Measurements from ENCODE around the gene IFIT2.
"Not testable (repeated sequence)": the region's sequence is repeated elsewhere in the genome, so short reads cannot be mapped to it uniquely, and the experiment has no call there.

Gene IFIT2

DNA sequence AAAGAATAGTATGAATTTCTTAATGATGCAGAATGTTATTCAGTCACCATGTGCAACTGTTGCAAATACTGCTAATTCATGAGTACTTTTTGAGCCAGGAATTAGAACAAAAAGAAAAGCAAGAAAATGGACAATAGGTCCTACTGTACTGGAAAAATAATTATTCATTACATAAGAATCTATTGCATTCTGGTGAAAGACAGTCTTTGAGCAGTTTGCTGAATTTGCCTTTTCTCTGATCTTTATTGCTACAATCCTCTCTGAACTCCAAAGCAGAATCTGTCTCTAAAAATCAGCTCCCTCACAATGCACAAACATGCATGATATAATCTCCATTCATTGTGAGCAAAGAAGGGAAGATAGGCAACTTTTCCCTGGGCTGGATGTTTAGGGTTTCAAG, 12.8 kb downstream of the IFIT2 start:
- no peaks in the 10 kb centered on the region for H3K36me3 ChIP-seq (ENCODE audit: low read depth)
- no peak overlapping the region for H3K4me3 ChIP-seq (ENCODE audit: severe bottlenecking)
- no peaks in the 10 kb centered on the region for H3K9me3 ChIP-seq (ENCODE audit: severe bottlenecking)
- H3K4me1 ChIP-seq (ENCODE audit: insufficient read depth, poor library complexity, severe bottlenecking), result no peaks in the 10 kb centered on the region
- H3K27ac ChIP-seq (ENCODE audit: poor library complexity, severe bottlenecking), result no peak overlapping the region
- DNase-seq (ENCODE audit: low spot score) (no peak), ATAC-seq (ENCODE audit: low read depth) (no peak)
- no peaks in the 10 kb centered on the region for H3K27me3 ChIP-seq (ENCODE audit: insufficient read depth, poor library complexity, severe bottlenecking)
- TF ChIP-seq, protein P1, sequence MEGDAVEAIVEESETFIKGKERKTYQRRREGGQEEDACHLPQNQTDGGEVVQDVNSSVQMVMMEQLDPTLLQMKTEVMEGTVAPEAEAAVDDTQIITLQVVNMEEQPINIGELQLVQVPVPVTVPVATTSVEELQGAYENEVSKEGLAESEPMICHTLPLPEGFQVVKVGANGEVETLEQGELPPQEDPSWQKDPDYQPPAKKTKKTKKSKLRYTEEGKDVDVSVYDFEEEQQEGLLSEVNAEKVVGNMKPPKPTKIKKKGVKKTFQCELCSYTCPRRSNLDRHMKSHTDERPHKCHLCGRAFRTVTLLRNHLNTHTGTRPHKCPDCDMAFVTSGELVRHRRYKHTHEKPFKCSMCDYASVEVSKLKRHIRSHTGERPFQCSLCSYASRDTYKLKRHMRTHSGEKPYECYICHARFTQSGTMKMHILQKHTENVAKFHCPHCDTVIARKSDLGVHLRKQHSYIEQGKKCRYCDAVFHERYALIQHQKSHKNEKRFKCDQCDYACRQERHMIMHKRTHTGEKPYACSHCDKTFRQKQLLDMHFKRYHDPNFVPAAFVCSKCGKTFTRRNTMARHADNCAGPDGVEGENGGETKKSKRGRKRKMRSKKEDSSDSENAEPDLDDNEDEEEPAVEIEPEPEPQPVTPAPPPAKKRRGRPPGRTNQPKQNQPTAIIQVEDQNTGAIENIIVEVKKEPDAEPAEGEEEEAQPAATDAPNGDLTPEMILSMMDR (IDR thresholded peaks at IDR 0.05; ENCODE audit: poor library complexity, severe bottlenecking), result no peak

DNA sequence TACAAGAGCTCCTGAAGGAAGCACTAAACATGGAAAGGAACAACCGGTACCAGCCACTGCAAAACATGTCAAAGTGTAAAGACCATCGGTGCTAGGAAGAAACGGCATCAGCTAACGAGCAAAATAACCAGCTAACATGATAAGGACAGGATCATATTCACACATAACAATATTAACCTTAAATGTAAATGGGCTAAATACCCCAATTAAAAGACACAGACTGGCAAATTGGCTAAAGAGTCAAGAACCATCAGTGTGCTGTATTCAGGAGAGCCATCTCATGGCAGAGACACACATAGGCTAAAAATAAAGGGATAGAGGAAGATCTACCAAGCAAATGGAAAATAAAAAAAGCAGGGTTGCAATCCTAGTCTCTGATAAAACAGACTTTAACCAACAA, 16.2 kb downstream of the IFIT2 start:
- not testable (repeated sequence) for ATAC-seq (ENCODE audit: low read depth)

DNA sequence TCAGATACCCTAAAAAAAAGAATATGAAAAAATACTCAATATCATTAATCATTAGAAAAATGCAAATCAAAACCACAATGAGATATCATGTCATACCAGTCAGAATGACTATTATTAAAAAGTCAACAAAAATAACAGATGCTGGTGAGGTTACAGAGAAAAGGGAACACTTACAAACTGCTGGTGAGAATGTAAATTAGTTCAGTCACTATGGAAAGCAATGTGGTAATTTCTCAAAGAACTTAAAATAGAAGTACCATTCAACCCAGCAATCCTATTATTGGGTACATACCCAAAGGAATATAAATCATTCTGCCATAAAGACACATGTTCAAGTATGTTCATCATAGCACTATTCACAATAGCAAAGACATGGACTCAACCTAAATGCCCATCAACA, 23.2 kb downstream of the IFIT2 start:
- H3K36me3 ChIP-seq (ENCODE audit: low read depth); DNase-seq (ENCODE audit: low spot score); H3K9me3 ChIP-seq (ENCODE audit: severe bottlenecking); H3K27me3 ChIP-seq (ENCODE audit: insufficient read depth, poor library complexity, severe bottlenecking); H3K4me3 ChIP-seq (ENCODE audit: severe bottlenecking); H3K27ac ChIP-seq (ENCODE audit: poor library complexity, severe bottlenecking); ATAC-seq (ENCODE audit: low read depth): not testable (repeated sequence)
- peaks cover 11% of the 10 kb centered on the region for H3K4me1 ChIP-seq (ENCODE audit: insufficient read depth, poor library complexity, severe bottlenecking)

More for the DNA sequence above, 16.2 kb downstream of the IFIT2 start:
- H3K4me3 ChIP-seq (ENCODE audit: severe bottlenecking); H3K36me3 ChIP-seq (ENCODE audit: low read depth); DNase-seq (ENCODE audit: low spot score); H3K27me3 ChIP-seq (ENCODE audit: insufficient read depth, poor library complexity, severe bottlenecking); H3K4me1 ChIP-seq (ENCODE audit: insufficient read depth, poor library complexity, severe bottlenecking); H3K9me3 ChIP-seq (ENCODE audit: severe bottlenecking); H3K27ac ChIP-seq (ENCODE audit: poor library complexity, severe bottlenecking): not testable (repeated sequence)

DNA sequence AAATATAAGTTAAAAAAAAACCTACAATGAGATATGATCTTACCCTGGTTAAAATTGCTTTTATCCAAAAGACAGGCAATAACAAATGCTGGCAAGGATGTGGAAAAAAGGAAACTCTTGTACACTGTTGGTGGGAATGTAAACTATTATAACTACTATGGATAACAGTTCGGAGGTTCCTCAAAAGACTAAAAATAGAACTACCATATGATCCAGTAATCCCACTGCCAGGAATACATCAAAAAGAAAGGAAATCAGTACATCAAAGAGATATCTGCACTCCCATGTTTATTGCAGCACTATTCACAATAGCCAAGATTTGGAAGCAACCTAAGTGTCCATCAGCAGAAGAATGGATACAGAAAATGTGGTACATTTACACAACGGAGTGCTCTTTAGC, 24.0 kb downstream of the IFIT2 start:
- H3K4me1 ChIP-seq (ENCODE audit: insufficient read depth, poor library complexity, severe bottlenecking), result peaks cover 11% of the 10 kb centered on the region
- not testable (repeated sequence) for H3K36me3 ChIP-seq (ENCODE audit: low read depth); H3K4me3 ChIP-seq (ENCODE audit: severe bottlenecking); H3K9me3 ChIP-seq (ENCODE audit: severe bottlenecking); H3K27me3 ChIP-seq (ENCODE audit: insufficient read depth, poor library complexity, severe bottlenecking); ATAC-seq (ENCODE audit: low read depth); DNase-seq (ENCODE audit: low spot score)
- H3K27ac ChIP-seq (ENCODE audit: poor library complexity, severe bottlenecking), result peak overlapping the region; percentile 92

DNA sequence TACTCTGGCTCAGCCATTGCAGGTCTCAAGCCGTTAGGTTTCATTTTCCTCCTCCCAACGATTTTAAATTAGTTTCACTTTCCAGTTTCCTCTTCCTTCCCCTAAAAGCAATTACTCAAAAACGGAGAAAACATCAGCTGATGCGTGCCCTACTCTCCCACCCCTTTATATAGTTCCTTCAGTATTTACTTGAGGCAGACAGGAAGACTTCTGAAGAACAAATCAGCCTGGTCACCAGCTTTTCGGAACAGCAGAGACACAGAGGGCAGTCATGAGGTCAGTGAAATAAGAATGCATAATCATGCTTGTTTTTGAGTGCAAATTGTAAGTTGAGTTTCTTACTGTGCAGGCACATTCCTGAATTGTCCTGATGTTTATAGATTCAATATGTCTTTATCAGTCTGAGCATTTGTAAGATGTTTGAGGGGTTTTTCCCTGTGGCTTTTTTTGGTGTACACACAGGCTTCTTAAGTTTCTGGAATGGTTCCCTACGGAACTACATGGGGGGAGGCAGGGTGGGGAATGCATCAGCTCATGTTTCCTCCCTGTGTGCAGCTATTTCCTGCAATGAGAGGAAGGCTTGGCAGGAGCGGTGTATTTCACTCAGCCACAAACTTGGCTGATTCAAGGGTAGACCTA, 26.1 kb downstream of the IFIT2 start, which contains the start of gene IFIT3:
IFIT3 (plus strand) TSS at position 195 of the 639 bp plus-strand sequence; CDS start at position 272, 77 bp downstream.
- TF ChIP-seq, protein P1 (IDR thresholded peaks at IDR 0.05; ENCODE audit: poor library complexity, severe bottlenecking), result no peak
- Histone ChIP-seq H3K9me3 (ENCODE audit: severe bottlenecking) (no peaks in the 10 kb centered on the region), H3K4me1 (ENCODE audit: insufficient read depth, poor library complexity, severe bottlenecking) (peaks cover 19% of the 10 kb centered on the region), H3K36me3 (ENCODE audit: low read depth) (no peaks in the 10 kb centered on the region), H3K27me3 (ENCODE audit: insufficient read depth, poor library complexity, severe bottlenecking) (no peaks in the 10 kb centered on the region), H3K4me3 (ENCODE audit: severe bottlenecking) (peak within 1 kb of the TSS; percentile 31), H3K27ac (ENCODE audit: poor library complexity, severe bottlenecking) (peak within 1 kb of the TSS; percentile 92)
- ATAC-seq (ENCODE audit: low read depth) (peak; percentile 90), DNase-seq (ENCODE audit: low spot score) (no peak)

DNA sequence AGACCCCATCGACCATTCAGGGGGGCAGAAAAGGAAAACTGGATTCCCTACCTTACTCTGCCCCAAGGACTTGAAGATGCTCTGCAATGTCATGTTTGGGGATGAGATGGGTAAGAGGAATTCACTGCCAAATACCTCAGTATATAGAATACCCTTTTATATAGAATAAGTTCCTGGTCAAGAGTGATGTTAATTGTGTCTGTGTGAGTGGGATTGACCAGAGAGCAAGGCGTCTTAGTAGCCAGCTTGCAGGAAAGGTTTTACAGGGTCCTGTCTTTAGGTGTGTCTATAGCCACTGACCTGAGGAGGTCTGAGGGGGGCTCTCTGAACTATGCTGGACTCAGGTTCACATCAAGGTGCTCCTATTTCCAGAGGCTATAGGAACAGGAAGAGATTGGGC, 27.3 kb downstream of the IFIT2 start:
- TF ChIP-seq, protein P1 (IDR thresholded peaks at IDR 0.05; ENCODE audit: poor library complexity, severe bottlenecking), result no peak
- Histone ChIP-seq H3K27ac (ENCODE audit: poor library complexity, severe bottlenecking) (peak overlapping the region; percentile 92), H3K9me3 (ENCODE audit: severe bottlenecking) (no peaks in the 10 kb centered on the region), H3K4me3 (ENCODE audit: severe bottlenecking) (no peak overlapping the region), H3K4me1 (ENCODE audit: insufficient read depth, poor library complexity, severe bottlenecking) (peaks cover 28% of the 10 kb centered on the region), H3K27me3 (ENCODE audit: insufficient read depth, poor library complexity, severe bottlenecking) (no peaks in the 10 kb centered on the region), H3K36me3 (ENCODE audit: low read depth) (no peaks in the 10 kb centered on the region)
- no peak for ATAC-seq (ENCODE audit: low read depth)
- DNase-seq (ENCODE audit: low spot score), result no peak

DNA sequence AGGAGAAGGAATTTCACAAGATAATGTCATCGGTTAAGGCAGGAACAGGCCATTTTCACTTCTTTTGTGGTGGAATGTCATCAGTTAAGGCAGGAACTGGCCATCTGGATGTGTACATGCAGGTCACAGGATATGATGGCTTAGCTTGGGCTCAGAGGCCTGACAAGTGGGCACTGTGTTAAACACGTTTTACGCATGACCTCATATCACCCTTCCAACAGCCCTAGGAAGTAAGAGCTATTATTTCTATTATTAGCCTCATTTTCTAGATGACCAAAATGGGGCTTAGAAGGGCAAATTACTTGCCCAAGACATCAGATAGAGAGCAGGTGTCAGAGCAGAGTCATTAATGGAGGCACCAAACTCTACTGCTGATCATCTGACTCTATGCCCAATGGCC, 28.2 kb downstream of the IFIT2 start:
- H3K9me3 ChIP-seq (ENCODE audit: severe bottlenecking); H3K27me3 ChIP-seq (ENCODE audit: insufficient read depth, poor library complexity, severe bottlenecking); H3K27ac ChIP-seq (ENCODE audit: poor library complexity, severe bottlenecking); H3K4me3 ChIP-seq (ENCODE audit: severe bottlenecking); H3K36me3 ChIP-seq (ENCODE audit: low read depth); ATAC-seq (ENCODE audit: low read depth); DNase-seq (ENCODE audit: low spot score): not testable (repeated sequence)
- H3K4me1 ChIP-seq (ENCODE audit: insufficient read depth, poor library complexity, severe bottlenecking), result peaks cover 28% of the 10 kb centered on the region
